SKM-1 (cell line): ENCODE results near the gene SPINK4.
A peak's percentile ranks its signal among the peaks of the same experiment; 100 is the strongest.

Source experiments
- DNase-seq: peaks from one replicate; lab custom pipeline; 2025; ENCODE audit not compliant: unreplicated experiment; lab: John Stamatoyannopoulos, UW

Gene SPINK4

DNA sequence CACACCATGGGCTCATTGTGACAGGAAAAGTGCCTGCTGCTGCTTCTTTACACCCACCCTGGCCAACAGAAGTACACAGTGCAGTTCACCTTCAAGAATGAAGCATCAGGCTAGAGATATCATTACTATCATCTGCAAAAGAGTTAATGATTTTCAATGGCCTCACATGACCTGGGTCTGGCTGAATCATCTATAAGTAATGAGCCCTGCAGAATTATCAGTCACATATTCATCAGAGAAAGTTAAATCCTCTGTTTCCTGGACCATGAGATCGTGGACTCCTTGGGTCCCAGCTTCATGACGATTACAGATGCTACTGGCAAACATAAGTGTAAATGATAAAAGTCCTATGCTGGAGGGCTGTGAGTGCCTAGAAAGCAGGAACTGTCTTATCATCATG lies 16.3 kb downstream of the SPINK4 start:
- no peak for DNase-seq

DNA sequence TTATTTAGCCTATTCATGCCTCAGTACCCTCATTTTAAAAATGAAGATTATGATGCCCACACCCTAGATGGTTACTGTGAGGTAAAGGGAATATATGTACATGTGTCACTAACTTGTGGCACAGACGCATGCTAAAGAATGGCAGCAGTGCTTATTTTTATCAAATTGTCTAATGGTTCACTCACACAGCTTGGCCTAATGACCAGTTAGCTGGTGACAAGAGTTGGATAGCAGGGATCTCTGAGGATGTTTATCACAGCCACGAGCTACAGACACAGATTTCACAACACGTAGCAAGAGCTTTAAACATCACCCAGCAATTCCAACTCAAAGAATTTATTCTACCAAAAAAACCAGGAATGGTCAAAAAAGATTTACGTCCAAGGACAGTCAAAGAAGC lies 17.3 kb downstream of the SPINK4 start:
- DNase-seq: no peak

DNA sequence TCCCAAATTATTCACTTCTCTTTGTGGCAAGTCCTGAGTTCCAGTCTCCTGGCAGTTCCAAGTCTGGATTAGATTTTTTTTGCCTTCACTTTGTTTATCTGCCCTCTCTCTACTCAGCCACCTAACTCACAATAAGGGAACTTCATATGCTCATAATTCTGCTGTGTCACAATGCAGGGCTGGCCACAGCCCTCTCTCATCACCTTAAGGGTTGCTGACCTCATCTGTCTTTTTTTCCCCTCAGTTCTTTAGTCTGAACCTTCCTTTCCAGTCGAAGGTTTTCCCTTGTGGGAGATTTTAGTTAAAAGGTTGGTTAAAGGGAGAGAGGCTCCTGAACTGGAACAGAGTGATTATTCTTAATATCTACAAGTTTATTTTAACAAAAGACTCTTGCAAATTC lies 20.4 kb downstream of the SPINK4 start:
- no peak for DNase-seq

DNA sequence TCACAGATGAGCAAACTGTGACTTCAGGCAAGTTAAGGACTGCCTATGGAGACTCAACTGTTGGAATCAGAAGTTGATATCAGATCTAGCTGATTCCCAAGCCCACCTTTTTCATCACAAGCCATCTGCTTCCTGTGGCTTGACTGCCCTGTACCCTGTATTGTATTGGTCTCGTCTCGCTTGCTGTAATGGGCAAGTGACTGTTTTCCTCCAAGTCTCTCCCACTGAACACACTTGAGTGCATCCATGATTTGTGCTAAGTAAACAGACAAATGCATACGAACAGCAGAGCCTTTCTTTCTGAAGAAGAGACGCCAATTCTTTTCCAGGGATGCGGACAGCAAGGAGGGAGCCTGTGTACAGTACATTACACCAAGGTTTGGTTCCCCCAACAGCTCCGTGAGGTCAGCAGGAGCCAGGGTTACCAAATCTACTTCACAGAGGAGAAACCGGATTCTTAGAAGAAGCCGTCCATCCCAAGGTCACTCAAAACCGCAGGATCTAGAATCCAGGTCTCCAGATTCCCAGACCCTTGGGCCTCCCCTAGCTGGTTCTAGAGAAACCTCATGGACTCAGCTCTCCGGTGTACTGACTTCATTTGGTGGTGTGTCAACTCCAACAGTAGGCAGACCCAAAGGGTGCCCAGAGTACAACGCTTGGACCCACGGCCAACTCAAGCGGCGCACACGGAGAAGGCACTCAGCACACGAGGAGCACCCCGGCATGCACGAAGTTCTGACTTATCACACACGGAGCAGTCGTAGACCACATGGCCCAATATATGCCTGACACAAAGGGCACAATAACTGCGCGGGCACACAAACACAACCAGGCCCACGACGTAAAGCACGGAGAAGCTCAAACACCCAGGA lies 23.4 kb downstream of the SPINK4 start:
- DNase-seq: no peak

DNA sequence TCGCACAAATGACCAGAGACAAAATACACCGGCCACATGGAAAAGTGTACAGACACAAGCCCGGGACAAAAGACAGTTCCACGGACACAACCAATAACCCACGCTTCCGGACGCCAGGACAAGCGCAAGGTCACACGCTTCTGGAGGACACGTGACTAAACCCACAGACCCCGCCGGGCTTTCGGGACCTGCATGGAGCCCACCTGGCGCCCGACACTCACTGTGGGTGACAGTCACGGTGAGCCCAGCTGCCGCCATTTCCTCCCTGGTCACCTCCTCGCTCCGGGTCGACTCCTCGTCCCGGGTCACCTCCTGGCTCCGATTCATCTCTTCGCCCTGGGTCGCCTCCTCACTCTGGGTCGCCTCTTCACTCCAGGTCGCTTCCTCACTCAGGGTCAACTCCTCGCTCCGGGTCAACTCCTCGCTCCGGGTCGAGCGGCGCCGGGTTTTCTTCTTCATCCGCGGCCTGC lies 24.1 kb downstream of the SPINK4 start:
- peak; percentile 5 for DNase-seq

DNA sequence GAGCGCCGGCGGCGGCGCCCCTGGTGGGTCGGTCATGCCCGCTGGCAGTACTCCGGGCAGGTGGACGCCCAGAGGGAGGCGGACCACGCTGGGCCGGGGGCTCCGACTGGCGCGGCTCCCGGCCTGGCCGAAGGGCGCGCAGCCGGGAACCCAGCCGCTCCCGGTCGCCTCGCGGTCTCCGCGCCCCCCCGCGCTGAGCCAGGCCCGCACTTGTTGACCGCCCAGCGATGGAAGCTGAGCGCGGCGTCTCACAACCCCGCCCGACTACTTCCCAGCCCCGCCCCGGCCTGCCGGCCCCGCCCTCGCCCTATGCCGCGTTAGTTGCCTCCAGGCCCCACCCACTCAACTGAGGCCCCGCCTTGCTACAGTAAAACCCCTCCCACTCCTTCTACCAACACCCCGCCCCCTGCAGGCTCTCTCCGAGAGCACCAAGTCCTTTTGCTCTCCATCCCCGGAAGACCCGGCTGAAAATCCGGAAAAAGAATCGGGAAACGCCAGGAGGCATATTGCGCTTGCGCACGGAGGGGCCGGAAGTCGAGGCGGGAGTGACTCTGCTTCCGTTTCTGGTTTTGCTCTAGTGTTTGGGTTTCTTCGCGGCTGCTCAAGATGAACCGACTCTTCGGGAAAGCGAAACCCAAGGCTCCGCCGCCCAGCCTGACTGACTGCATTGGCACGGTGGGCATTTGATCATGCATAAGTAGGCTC lies 24.7 kb downstream of the SPINK4 start, which contains the start of the genes BAG1 and CHMP5:
Gene BAG1, minus strand, starts transcription at position 236 of the 705 bp plus-strand sequence.
Gene CHMP5, plus strand, starts transcription at position 577 of the 705 bp plus-strand sequence. Its CDS starts 30 bp downstream, at position 607.
- DNase-seq: peak; percentile 99

DNA sequence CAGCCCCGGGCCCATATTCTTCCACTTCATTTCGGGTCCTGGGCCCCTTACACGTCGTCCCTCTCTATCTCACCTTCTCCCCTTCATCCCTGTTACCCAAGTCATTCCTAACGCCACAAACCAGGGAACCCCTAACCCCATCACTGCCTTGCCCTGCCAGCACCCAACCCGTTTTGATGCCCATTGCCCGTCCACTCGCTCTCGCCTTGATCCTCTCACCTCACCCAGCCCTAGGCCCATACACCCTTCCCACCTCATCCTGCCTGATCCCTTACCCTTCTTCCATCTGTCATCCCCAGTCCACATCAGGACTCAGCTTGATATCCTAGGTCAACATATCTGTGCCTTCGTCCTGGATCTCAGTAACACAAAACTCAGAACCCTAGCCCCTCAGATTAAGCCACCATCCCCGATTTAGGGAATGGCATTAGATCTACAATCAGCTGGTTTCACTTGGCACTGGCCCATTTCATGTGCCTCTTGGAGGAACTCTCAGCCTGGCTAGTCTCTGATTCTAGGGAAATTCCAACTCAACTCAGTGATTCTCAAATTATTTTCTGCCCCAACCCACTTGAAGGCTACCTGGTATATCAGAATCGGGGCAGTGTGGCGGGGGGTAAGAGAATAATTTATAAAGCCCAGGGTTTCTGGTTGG lies 25.4 kb downstream of the SPINK4 start:
- no peak for DNase-seq

DNA sequence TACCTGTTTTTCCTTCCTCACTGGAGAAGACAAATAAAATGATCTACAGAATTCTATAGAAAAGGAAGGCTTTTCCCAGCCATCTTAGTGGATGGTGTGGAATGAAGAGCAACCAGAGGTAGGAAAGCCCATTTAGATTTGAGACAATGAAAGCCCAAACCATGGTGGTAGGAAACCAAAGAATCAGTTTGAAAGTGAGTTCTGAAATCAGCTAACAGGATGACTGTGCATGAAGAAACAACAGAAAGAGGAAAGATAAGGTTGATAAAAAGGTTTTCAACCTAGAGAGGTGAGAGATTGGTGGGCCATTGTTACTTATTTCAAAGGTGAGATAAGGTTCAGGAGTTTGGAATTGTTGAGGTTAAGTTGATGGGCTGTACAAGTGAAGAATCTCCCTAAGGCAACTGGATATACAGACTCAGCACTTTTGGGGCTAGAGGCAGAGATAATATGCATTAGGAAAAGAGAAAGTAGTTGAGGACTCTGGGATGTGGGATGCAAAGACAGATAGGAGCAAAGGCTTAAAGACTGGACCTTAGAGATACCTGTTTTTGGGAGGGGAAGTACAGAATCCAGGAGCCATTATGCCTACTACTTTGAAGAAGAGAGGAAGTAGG lies 27.3 kb downstream of the SPINK4 start:
- DNase-seq: no peak

DNA sequence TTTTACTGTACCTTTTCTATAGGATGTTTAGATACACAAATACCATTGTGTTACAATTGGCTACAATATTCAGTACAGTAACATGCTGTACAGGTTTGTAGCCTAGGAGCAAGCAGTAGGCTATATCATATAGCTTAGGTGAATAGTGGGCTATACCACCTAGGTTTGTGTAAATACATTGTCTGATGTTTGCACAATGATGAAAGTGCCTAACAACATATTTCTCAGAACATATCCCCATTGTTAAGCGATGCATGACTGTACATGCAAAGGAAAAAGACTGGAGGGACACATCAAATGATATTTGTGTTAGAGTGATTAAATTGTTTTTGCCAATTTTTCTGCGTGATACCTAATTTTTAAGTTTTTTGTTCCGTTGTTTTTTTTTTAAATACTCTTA lies 30.2 kb downstream of the SPINK4 start:
- no peak for DNase-seq

DNA sequence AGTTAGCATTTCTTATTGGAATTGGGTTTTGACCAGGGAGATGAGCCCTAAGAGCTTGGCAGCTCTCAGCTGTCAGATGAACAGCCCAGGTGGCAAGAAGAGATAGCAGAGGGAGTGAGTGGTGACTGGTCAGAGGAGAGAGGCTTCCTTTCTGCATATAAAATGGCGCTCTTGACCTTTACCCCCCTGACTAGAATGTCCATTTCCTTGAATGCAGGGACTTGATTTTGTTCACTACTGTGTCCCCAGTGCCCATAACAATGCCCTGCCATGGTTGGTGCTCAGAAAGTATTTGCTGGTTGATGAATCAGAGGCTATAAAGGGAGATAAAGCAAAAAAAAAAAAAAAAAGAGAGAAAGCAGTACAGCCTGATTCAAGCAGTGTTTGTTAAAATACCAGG lies 32.1 kb downstream of the SPINK4 start:
- no peak for DNase-seq

DNA sequence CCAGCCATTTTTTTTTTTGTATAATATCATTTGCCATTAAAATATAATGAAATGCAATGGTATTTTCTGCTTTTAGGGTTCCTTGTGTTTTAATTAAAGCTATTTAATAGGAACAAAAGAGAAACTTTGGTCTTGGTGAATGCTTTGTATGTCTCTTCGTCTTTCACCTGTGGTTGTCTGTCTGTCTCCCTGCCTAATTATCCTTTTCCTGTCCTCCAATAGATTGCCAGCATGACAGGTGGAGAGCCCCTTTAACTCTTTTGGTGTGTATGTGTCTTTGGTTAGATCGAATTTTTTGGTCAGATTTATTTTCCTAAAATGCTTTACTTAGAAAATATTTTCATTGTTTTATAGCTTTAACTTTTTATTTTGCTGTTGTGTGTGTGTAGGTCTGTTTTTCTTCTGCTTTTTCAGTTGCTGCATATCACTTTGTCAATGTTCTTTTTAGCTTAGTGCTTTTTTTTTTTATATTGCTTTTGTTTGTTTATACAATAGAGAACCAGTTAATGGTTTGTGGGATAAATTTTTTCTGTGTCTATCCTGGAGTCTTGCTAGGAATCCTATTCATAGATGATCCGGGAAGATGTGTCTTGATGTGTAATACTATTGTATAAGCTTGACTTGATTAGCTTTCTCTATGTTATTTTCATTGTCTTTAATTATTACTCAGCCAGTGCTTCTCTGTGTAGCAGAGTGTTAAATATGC lies 33.5 kb downstream of the SPINK4 start:
- no peak for DNase-seq

DNA sequence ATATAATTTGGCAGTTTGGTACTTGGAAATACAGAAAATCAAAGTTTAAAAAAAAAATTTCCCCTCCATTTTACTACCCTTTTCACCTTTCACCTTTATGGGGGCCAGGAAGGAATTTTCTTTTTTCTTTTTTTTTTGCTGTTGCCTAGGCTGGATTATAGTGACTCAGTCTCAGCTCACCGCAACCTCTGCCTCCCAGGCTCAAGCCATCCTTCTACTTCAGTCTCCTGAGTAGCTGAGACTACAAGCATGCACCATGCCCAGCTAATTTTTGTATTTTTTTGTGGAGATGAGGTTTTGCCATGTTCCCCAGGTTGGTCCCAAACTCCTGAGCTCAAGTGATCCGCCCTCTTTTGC lies 34.0 kb downstream of the SPINK4 start:
- no peak for DNase-seq

DNA sequence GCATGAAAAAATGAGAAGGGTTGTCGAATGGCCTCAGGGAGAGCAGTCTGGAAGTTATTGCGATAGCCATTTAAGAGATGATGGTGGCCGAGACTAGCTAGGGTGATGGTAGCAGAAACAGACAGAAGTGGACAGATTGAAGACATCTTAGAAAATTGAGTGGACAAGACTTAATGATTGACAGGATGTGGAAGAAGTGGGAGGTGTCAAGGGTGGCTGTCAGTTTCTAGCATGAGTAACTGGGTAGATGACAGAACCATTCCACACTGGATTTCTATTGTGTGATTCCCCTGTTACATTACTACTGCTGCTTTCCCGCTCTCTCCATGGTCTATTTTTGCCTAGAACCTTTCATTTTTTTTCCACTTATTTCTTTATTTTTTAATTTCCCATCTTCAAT lies 37.5 kb downstream of the SPINK4 start:
- DNase-seq: no peak

DNA sequence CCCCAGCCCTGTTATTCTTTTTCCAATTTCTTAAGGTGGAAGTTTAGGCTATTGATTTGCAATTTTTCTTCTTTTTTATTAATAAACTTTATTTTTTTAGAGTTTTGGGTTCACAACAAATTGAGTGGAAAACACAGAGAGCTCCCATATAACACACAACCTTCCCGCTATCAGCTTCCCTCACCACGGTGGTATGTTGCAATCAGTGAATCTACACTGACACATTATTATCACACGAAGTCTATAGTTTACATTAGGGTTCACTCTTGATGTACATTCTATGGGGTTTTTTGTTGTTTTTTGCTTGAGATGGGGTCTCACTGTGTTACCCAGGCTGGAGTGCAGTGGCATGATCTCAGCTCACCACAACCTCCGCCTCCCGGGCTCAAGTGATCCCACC lies 45.5 kb downstream of the SPINK4 start:
- no peak for DNase-seq

DNA sequence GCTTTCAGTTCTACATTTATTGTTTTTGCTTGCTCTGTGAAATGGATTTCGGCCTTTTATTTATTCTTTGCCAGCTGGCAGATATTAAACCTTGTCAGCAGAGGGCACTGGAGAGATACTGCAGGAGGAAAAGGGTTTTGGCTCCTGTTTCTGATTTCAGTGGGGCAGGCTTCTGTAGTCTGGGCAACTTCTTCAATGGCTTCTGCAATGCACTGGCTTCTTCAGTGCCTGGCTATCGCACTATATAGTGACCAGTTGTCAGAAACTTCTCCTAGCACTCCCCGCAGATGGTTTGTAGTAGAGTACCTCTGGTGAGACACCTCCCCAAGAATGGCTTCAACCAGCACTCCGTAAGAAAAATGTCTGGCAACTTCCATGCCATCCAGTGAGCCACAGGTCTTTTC lies 47.1 kb downstream of the SPINK4 start:
- DNase-seq: peak; percentile 36

DNA sequence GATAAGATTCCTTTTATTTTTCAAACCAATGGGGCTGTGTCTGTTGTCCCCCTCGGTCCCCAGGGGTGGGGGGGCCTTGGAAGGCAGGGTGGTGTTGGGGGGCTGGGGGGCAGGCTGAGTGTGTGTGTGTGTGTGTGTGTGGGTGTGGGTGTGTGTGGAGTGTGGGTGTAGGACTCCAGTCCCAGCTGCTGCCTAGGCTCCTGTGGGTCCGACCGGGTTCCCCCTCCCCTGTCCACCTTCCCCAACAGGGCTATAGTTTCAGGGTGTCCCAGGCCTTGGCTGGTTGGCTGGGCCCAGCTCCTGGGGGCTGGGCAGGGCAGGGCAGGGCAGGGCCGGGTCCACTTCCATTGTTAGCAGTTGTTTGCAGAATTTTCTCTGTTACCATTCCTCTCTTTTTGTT lies 48.3 kb downstream of the SPINK4 start:
- no peak for DNase-seq

DNA sequence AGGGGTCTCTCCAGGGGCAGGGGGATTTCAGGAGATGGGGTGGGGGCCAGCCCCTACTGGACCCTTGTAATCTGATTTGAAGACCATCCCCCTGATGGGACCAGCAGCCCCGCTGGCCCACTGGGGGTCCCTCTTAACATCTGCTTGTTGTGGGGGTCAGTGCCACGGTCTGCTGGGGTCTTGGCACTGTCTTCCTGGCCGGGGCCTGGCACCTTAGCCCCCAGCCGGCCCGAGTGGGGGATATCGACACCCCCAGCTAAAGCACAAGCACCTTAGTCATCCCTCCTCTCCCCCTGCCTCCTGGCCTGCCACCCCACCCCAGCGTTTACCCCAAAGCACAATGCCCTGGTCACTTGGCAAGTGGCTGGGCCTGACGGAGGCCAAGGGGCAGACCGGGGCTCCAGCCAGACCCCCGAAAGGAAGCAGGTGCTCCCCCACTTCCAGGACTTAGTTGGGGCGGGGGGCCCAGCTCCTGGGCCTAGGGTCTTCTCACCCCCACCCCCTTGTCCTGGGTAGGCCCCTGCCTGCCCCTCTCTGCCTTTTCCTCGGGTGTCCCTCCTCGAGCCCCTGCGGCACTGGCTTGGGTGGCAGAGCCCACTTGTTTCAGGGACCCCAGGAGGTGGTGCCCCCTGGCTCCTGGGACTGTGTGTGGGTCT lies 49.0 kb downstream of the SPINK4 start:
- DNase-seq: no peak

DNA sequence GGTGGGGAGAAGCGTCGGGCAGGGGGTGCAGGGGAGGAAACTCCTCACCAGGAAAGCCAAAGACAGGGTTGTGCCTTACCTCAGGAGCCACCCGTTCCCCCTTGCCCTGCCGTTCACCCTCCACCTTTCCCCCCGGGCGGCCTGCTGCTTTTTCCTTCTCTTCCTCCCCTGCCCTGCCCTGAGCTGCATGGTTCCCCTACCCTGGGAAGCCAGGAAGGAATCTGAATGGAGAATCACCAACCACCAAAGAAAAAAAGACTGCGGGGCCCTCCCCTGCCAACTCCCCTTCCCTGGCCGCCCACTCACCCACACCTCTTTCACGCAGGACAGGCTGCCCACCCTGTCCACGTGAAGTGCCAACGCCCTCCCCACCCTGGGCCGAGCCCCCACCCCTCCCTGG lies 49.5 kb downstream of the SPINK4 start:
- no peak for DNase-seq

DNA sequence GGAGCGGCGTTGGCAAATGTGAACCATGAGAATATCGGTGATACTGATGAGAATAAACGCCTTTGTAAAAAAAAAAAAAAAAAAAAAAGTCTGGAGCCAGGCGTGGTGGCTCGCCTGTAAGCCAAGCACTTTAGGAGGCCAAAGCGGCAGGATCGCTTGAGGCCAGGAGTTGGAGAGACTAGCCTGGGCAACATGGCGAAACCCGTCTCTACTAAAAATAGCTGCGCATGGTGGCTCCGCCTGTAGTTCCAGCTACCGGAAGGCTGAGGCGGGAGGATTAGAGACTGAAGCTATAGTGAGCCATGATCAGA lies 49.9 kb downstream of the SPINK4 start:
- DNase-seq: no peak

DNA sequence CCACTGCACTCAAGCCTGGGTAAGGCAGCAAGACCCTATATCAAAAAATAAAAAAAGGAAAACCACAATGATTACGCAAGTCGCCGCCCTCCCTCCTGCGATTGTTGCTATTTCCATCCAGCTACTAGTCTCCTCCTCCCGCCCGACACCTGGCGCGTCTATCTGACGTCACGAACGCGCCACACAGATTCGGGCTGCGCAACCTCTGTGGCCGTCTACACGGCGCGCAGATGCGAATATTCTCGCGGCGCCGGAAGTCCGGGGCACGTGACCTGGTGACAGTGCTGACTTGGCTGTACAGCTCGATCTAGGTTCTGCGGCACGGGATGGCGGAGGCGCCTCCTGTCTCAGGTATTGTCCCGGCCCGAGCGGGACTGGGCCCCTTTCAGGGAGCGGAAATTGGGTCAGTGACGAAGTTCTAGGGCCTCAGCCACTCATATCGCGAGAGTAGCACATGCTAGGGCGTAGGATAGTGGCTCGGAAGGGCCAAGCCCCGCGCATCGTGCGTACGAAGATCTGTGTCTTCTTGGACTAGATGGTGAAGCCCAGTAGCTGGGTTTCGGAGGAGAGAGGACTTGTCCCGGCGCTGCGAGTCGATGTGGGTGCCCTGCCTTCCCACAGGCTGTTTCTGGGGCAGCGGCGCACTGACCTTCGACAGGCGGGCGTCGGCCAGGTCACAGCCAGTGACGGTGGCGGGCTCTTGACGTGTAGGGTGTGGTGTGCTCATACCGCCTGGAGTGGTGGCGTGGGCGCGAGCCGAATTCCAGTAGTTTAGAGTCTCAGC lies 50.5 kb downstream of the SPINK4 start, which contains the start of gene NFX1:
Gene NFX1, plus strand, starts transcription at position 270 of the 784 bp plus-strand sequence. Its CDS starts 57 bp downstream, at position 327.
- DNase-seq: peak; percentile 93
